Mucosa of stomach (tissue), 1 donor: Measurements from ENCODE around the gene COL4A2.

Experiments
- H3K27me3 ChIP-seq: one replicate; pipeline ENCODE4 v1.7.0; 2013; ENCODE audit warnings: mild to moderate bottlenecking, low read length; ENCODE audit not compliant: control insufficient read depth, insufficient read depth
- H3K36me3 ChIP-seq: one replicate; pipeline ENCODE4 v1.7.0; 2013; ENCODE audit warnings: low read length; ENCODE audit not compliant: control insufficient read depth, insufficient read depth
- H3K4me1 ChIP-seq: one replicate; pipeline ENCODE4 v1.7.0; 2013; ENCODE audit warnings: mild to moderate bottlenecking, low read length; ENCODE audit not compliant: control insufficient read depth, insufficient read depth
- H3K4me3 ChIP-seq: one replicate; pipeline ENCODE4 v1.7.0; 2013; ENCODE audit warnings: low read length
- H3K9ac ChIP-seq: one replicate; pipeline ENCODE4 v1.7.0; 2013; ENCODE audit warnings: mild to moderate bottlenecking, low read length, moderate library complexity
- H3K9me3 ChIP-seq: one replicate; pipeline ENCODE4 v1.7.0; 2013; ENCODE audit warnings: mild to moderate bottlenecking, low read length, moderate library complexity; ENCODE audit not compliant: control insufficient read depth
- donor health status: Pancreatic carcinoma.

The COL4A2 gene

GRCh38 chr13:110351636-110352420 is 44.7 kb downstream of the COL4A2 start:
- Histone ChIP-seq H3K9ac (no peak overlapping the region), H3K27me3 (no peaks in the 10 kb centered on the region), H3K36me3 (no peaks in the 10 kb centered on the region), H3K4me1 (no peaks in the 10 kb centered on the region), H3K4me3 (no peak overlapping the region), H3K9me3 (no peaks in the 10 kb centered on the region)

GRCh38 chr13:110352735-110353134 is 45.7 kb downstream of the COL4A2 start:
- H3K27me3 ChIP-seq, result no peaks in the 10 kb centered on the region
- no peak overlapping the region for H3K9ac ChIP-seq
- H3K4me3 ChIP-seq, result no peak overlapping the region
- no peaks in the 10 kb centered on the region for H3K9me3 ChIP-seq
- no peaks in the 10 kb centered on the region for H3K36me3 ChIP-seq
- H3K4me1 ChIP-seq, result no peaks in the 10 kb centered on the region

DNA sequence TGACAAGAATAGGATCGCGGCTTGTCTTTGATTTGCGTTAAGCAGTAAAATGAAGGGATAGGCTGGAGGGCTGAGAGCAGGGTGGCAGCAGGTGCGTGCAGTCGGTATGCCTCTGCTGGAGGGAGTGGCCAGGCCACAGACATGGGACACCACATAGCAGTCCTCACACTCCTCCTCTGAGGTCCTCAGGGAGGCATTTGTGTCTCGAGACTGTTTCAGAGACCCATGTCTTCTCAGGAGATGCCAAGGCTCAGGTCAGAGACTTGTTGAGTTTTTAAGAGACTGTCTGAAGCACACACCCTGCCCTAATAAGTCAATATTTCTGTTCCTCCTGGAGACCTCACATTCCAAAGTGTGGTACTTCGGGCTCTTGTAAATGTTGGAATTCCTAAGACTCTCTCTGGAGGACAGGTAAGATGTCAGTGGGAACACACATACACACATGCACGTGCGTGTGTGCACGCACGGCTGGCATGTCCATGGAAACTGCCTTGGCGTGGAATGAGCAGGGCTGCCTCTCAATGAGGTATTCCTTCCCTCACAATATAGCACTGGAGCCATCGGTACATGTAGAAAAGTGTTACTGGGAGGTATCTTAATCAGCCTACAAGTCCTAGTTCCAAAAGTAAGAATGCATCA is 46.4 kb downstream of the COL4A2 start:
- Histone ChIP-seq H3K36me3 (no peaks in the 10 kb centered on the region), H3K27me3 (no peaks in the 10 kb centered on the region), H3K4me1 (no peaks in the 10 kb centered on the region), H3K9ac (no peak overlapping the region), H3K9me3 (no peaks in the 10 kb centered on the region), H3K4me3 (no peak overlapping the region)

DNA sequence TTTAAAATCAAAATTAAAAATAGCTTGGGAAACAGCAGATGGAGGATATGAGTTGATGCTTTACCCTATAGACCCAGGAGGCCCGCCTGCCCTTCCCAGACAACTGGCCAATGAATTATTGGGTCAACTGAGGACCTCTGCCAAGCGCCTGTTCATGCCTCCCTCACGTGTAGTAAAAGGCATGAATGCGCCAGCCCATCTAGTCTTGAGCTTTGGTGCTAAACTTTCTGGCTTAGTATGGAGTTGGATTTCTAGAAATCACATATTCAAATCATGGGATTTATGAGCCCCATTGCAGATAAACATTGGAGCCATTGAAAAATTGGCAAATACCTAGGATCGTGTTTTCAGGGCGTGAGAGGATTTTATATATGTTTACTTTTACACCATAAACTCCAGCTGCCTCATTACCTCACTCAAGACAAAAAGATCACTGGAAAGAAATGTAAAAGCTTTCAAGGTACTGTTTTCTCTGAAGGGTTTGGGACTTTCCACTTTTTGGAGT is 47.1 kb downstream of the COL4A2 start:
- no peaks in the 10 kb centered on the region for H3K9me3 ChIP-seq
- no peaks in the 10 kb centered on the region for H3K27me3 ChIP-seq
- H3K9ac ChIP-seq, result no peak overlapping the region
- H3K4me3 ChIP-seq, result no peak overlapping the region
- H3K4me1 ChIP-seq, result no peaks in the 10 kb centered on the region
- no peaks in the 10 kb centered on the region for H3K36me3 ChIP-seq

GRCh38 chr13:110354715-110355473 is 47.8 kb downstream of the COL4A2 start:
- no peaks in the 10 kb centered on the region for H3K4me1 ChIP-seq

DNA sequence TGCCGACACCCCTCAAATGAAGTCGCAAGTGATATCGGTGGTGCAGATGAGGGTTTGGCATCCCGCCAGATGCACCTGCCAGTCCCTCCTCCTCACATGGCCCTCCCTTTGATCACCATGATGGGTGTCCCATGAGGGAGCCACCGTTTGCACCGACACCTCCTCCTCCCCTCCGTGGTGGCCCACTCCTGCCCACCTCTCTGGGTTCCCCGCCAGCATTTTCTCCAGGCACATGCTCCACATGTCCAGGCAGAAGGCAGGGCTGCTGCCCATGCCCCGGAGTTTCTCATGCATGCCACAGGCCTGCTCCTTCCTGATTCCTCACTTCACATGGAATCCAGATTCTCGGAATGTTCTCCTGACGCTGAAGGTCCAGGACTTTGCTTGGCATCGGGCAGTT is 49.3 kb downstream of the COL4A2 start:
- Histone ChIP-seq H3K4me1 (no peaks in the 10 kb centered on the region), H3K9me3 (no peaks in the 10 kb centered on the region), H3K4me3 (no peak overlapping the region), H3K9ac (no peak overlapping the region), H3K36me3 (no peaks in the 10 kb centered on the region), H3K27me3 (no peaks in the 10 kb centered on the region)

More at GRCh38 chr13:110354715-110355473, 47.8 kb downstream of the COL4A2 start:
- Histone ChIP-seq H3K4me3 (no peak overlapping the region), H3K9ac (no peak overlapping the region), H3K27me3 (no peaks in the 10 kb centered on the region), H3K36me3 (no peaks in the 10 kb centered on the region), H3K9me3 (no peaks in the 10 kb centered on the region)

DNA sequence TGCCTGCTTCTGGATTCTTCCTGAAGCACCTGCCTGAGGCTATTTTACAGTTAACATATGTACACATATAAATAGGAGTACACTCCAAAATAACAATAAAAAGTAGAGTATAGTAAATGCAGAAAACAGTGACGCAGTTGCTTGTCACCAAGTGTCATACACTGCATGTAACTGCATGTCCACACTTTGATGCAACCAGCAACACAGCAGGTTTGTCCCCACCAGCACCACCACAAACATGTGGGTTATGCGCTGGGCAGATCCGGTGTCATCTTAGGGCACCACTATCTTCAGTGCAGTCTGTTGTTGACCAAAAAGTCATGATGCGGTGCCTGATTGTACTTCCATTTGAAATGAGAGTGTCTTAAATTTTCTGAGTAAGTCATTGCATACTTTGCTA is 51.3 kb downstream of the COL4A2 start:
- peaks cover 5% of the 10 kb centered on the region for H3K4me1 ChIP-seq
- H3K27me3 ChIP-seq, result no peaks in the 10 kb centered on the region
- H3K36me3 ChIP-seq, result no peaks in the 10 kb centered on the region
- no peak overlapping the region for H3K9ac ChIP-seq
- no peaks in the 10 kb centered on the region for H3K9me3 ChIP-seq
- no peak overlapping the region for H3K4me3 ChIP-seq

GRCh38 chr13:110359840-110360301 is 52.8 kb downstream of the COL4A2 start:
- Histone ChIP-seq H3K9me3 (no peaks in the 10 kb centered on the region), H3K27me3 (no peaks in the 10 kb centered on the region), H3K9ac (no peak overlapping the region), H3K36me3 (no peaks in the 10 kb centered on the region), H3K4me3 (no peak overlapping the region), H3K4me1 (peaks cover 5% of the 10 kb centered on the region)

- peaks cover 5% of the 10 kb centered on the region for H3K4me1 ChIP-seq
- no peaks in the 10 kb centered on the region for H3K36me3 ChIP-seq
- no peaks in the 10 kb centered on the region for H3K27me3 ChIP-seq
- no peaks in the 10 kb centered on the region for H3K9me3 ChIP-seq
- H3K9ac ChIP-seq, result no peak overlapping the region
- no peak overlapping the region for H3K4me3 ChIP-seq
These were observed 53.5 kb downstream of the COL4A2 start for GRCh38 chr13:110360598-110360997.

DNA sequence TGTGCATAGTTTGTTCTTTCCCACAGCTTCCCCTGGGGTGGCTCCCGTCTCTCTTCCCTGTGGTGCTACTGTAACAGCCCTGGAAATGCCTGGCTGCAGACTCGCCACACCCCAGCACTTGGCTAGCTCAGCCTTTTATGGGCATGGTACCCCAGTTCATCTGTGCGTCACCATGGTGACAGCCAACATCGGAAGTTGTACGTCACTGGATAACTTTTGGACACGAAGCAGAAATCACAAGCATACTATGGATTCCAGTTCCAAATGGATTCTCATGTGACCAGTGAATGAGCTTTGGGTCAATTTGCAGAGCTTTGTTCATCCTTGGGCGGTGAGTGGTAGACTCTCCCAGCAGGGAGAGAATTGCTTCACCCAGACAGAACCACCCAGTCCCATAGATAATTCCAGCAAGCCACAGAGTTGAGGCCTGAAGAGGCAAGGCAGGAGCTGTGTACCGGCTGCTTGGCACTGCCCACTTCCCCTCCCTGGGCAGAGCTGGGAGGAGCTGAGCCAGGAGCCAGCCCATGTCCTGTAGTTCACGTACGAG is 54.4 kb downstream of the COL4A2 start:
- peak overlapping the region; percentile 11 for H3K9ac ChIP-seq

DNA sequence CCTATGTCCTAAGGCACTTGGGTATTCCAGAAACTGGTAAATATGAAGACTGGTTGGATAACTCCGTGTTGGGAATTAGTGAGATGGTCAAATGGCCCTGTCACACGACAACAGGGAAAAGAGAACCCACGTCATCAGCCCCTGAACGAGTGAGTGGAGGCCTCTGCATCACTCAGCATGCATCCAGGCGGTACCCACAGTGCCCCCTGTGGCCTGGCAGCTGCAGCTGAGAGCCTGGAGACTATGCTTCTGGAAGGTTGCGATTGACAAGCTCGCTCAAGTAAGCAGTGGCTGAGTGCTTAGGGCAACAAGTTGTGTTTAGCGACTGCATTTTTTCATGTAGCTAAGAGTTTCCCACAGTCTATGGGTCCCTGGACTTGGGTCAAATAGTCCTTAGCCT is 55.9 kb downstream of the COL4A2 start:
- Histone ChIP-seq H3K9me3 (no peaks in the 10 kb centered on the region), H3K4me3 (no peak overlapping the region), H3K27me3 (no peaks in the 10 kb centered on the region), H3K9ac (no peak overlapping the region), H3K36me3 (no peaks in the 10 kb centered on the region), H3K4me1 (peaks cover 5% of the 10 kb centered on the region)

More for the DNA sequence above, 54.4 kb downstream of the COL4A2 start:
- H3K36me3 ChIP-seq, result no peaks in the 10 kb centered on the region
- no peaks in the 10 kb centered on the region for H3K9me3 ChIP-seq
- H3K4me3 ChIP-seq, result no peak overlapping the region
- no peaks in the 10 kb centered on the region for H3K27me3 ChIP-seq
- peaks cover 5% of the 10 kb centered on the region for H3K4me1 ChIP-seq
